Measurements from ENCODE around the gene TRMT61A. TPM values are rescaled to one million over a fixed set of nuclear protein-coding genes. Genes with fewer than 3 reads are reported as not detected.

TRMT61A gene
- total and polyA plus RNA-seq, 10 of the 15 experiments (the other 5 are each of a cell fraction or from before 2014, with no cell fraction given), result 0.11 to 21.9 (median 11.4) TPM

- TF ChIP-seq ATF2 (IDR thresholded peaks at IDR 0.05; ENCODE audit: low read length), result no peak
- TF ChIP-seq DPF2 (IDR thresholded peaks at IDR 0.05), result no peak
- TF ChIP-seq ATF3 (IDR thresholded peaks at IDR 0.05; ENCODE audit: borderline replicate concordance, extremely low read depth, low read depth, low read length), result no peak
These were observed 5.6 kb downstream of the TRMT61A start (continued) for GRCh38 chr14:103534576-103535061.

GRCh38 chr14:103535081-103535890 lies 6.3 kb downstream of the TRMT61A start:
- Histone ChIP-seq H3K27me3 (replicated peaks in 1 of 2; ENCODE audit: control insufficient read depth in 2 of 2, insufficient read depth in 2 of 2, low read length in 1 of 2) (no peaks in the 10 kb centered on the region), H2AFZ (ENCODE audit: control insufficient read depth, low read depth, low read length) (no peak overlapping the region), H3K79me2 (ENCODE audit: control insufficient read depth, insufficient read depth, low read length) (peaks cover 12% of the 10 kb centered on the region), H3K36me3 (ENCODE audit: control insufficient read depth in 2 of 2, insufficient read depth in 2 of 2, low read length in 1 of 2) (peaks cover 0 to 6% of the 10 kb centered on the region in 2 experiments; a peak in 2 of 4 replicates), H3K4me3 (no peak overlapping the region), H3K9me3 (replicated peaks; ENCODE audit: control insufficient read depth, insufficient read depth, low read length) (no peaks in the 10 kb centered on the region), H4K20me1 (ENCODE audit: control insufficient read depth, insufficient read depth) (no peaks in the 10 kb centered on the region), H3K27ac (ENCODE audit: control insufficient read depth, insufficient read depth) (no peak overlapping the region), H3K4me1 (ENCODE audit: control insufficient read depth, insufficient read depth, low read length) (no peaks in the 10 kb centered on the region; the same call in 1 of the 2 replicates), H3K9ac (ENCODE audit: control insufficient read depth, insufficient read depth, low read length) (no peak overlapping the region), H3K4me2 (ENCODE audit: control insufficient read depth, insufficient read depth) (no peak overlapping the region)
- ChIA-PET POLR2A (no interaction called here), RAD21 (ENCODE audit: unreplicated experiment) (no interaction called here), SMC1A (ENCODE audit: uncharacterized antibody, unreplicated experiment) (interaction anchor here (1.2 kb wide), 1 partner anchor 16 kb away, joined by 3 read pairs; no protein-coding TSS in a partner anchor), CTCF (interaction anchor here (0.8 kb wide), 1 partner anchor 13 kb away, joined by 4 read pairs; no protein-coding TSS in a partner anchor)
- 0 out of 2 replicates have a peak, but pooled peaks have one; percentile 50 for TF ChIP-seq POLR2AphosphoS5 (IDR thresholded peaks at IDR 0.05; ENCODE audit: low read length)
- no peak for TF ChIP-seq WRNIP1 (IDR thresholded peaks at IDR 0.05; ENCODE audit: borderline replicate concordance, low read depth, low read length)
- 90% methylated on average over 21 of the region's 21 CpGs for WGBS (ENCODE audit: insufficient coverage, insufficient replicate concordance, low lambda C conversion rate, missing lambda C conversion rate)
- DNase-seq (ENCODE audit: low read depth, low spot score) (no peak), FAIRE-seq (no peak), ATAC-seq (no peak)
- no TSS peak for BruUV-seq (replicated peaks)
- intact Hi-C loops (cut with micrococcal nuclease; ENCODE audit: unreplicated experiment) (no loop called here), in situ Hi-C loops (cut with MboI) (no loop called here)
